AG04450 (cell line): ENCODE data around the gene SERINC4. TPM values are rescaled to one million over a fixed set of nuclear protein-coding genes. Genes with fewer than 3 reads are reported as not detected.
A peak's percentile ranks its signal among the peaks of the same experiment; 100 is the strongest.
"Not testable (repeated sequence)": the region's sequence is repeated elsewhere in the genome, so short reads cannot be mapped to it uniquely, and the experiment has no call there.

ENCODE experiments used
- CTCF ChIA-PET: fragments of 300-600, 350-600 bp; formaldehyde crosslinking; extraction: SDS; loops from one replicate; lab custom pipeline; 2022; ENCODE audit warnings: antibody characterized with exemption, inconsistent platforms; lab: Charles Lee
- POLR2A ChIA-PET: fragments of 350-600 bp; formaldehyde crosslinking; extraction: SDS; loops from one replicate; lab custom pipeline; 2021; ENCODE audit warnings: antibody characterized with exemption, inconsistent platforms; lab: Yijun Ruan, JAX
- DNase-seq: peaks from one replicate; pipeline ENCODE4 v3.0.0-alpha.2; 2011; ENCODE audit warnings: low read depth, low spot score
- H3K27ac ChIP-seq: one replicate; pipeline ENCODE4 v1.5.1; 2012; ENCODE audit warnings: low read depth, low read length, control low read depth
- H3K27me3 ChIP-seq: one replicate; pipeline ENCODE4 v1.6.0; 2012; ENCODE audit warnings: low read length; ENCODE audit not compliant: control insufficient read depth, insufficient read depth
- H3K4me3 ChIP-seq: 2 replicates; pipeline ENCODE4 v1.5.1; 2011; ENCODE audit warnings: mild to moderate bottlenecking, low read depth, low read length, control low read depth
- H3K9me3 ChIP-seq: 2 replicates; pipeline ENCODE4 v1.5.1; 2012; ENCODE audit warnings: low read length; ENCODE audit not compliant: control insufficient read depth, insufficient read depth
- CTCF ChIP-seq: IDR thresholded peaks from 2 replicates; pipeline ENCODE4 v1.5.1; 2011; ENCODE audit warnings: low read depth, low read length, control low read depth, inconsistent platforms
- polyA plus RNA-seq: library from polyadenylated mRNA; depleted of rRNA; stranded (reverse); fragments of >200 nt; gene quantifications from 2 replicates; pipeline ENCODE4 v1.2.3, GENCODE V29; 2011

SERINC4 gene
- polyA plus RNA-seq, 1 experiment: not detected

- no peak for DNase-seq
- Histone ChIP-seq H3K9me3 (no peaks in the 10 kb centered on the region), H3K27ac (no peak overlapping the region), H3K27me3 (no peaks in the 10 kb centered on the region), H3K4me3 (peak overlapping the region; percentile 75)
- CTCF ChIA-PET: no interaction called here
- POLR2A ChIA-PET: interaction anchor here (0.8 kb wide), 1 partner anchor 36 kb away, joined by 3 read pairs; the partner anchor contains the start of gene SERF2
- no peak for TF ChIP-seq CTCF
Observed at GRCh38 chr15:43828061-43828657, 28.1 kb upstream of the SERINC4 start.

GRCh38 chr15:43826508-43827341, 26.7 kb upstream of the SERINC4 start, which contains the start of gene WDR76:
WDR76 (plus strand) TSS chr15:43827002; CDS start chr15:43827033, 31 bp downstream.
- no peaks in the 10 kb centered on the region for H3K9me3 ChIP-seq
- CTCF ChIA-PET: interaction anchor here (0.6 kb wide), 1 partner anchor 366 kb away, joined by 3 read pairs; no protein-coding TSS in a partner anchor
- peak within 1 kb of the TSS; percentile 75 for H3K4me3 ChIP-seq
- peak; percentile 34 for DNase-seq
- TF ChIP-seq CTCF: no peak
- H3K27ac ChIP-seq: peak within 1 kb of the TSS; percentile 11
- POLR2A ChIA-PET: no interaction called here
- H3K27me3 ChIP-seq: no peaks in the 10 kb centered on the region

- H3K27ac ChIP-seq: no peak overlapping the region
- POLR2A ChIA-PET: no interaction called here
Observed at GRCh38 chr15:43826029-43826507, 26.0 kb upstream of the SERINC4 start.

GRCh38 chr15:43825305-43825704, 25.3 kb upstream of the SERINC4 start:
- H3K4me3 ChIP-seq, H3K9me3 ChIP-seq, H3K27me3 ChIP-seq, DNase-seq, H3K27ac ChIP-seq, CTCF ChIA-PET: not testable (repeated sequence)
- POLR2A ChIA-PET: interaction anchor here (1.3 kb wide), 1 partner anchor 32 kb away, joined by 11 read pairs; no protein-coding TSS in a partner anchor

More at GRCh38 chr15:43826029-43826507, 26.0 kb upstream of the SERINC4 start:
- Histone ChIP-seq H3K27me3 (no peaks in the 10 kb centered on the region), H3K4me3 (no peak overlapping the region; the same call in 1 of the 2 replicates), H3K9me3 (no peaks in the 10 kb centered on the region)
- CTCF ChIA-PET: no interaction called here
- no peak for TF ChIP-seq CTCF
- DNase-seq: no peak

- H3K27me3 ChIP-seq: no peaks in the 10 kb centered on the region
- POLR2A ChIA-PET: interaction anchor here (0.5 to 1.3 kb wide), 7 partner anchors 24 to 666 kb away, joined by 3 to 12 read pairs (median 6); partner anchors contain the start of genes HYPK and SERINC4
- CTCF ChIA-PET: interaction anchor here (0.6 kb wide), 2 partner anchors 25 to 385 kb away, joined by 4 to 6 read pairs; no protein-coding TSS in a partner anchor
- H3K27ac ChIP-seq: peak within 1 kb of the TSS; percentile 100
- no peak for TF ChIP-seq CTCF
- H3K4me3 ChIP-seq: peak within 1 kb of the TSS; percentile 84
- no peaks in the 10 kb centered on the region for H3K9me3 ChIP-seq
- DNase-seq: peak; percentile 98
Observed at GRCh38 chr15:43824302-43825246, 24.6 kb upstream of the SERINC4 start, which contains the start of gene MFAP1. MFAP1 (minus strand) TSS chr15:43824690; CDS start chr15:43824569, 121 bp downstream.
